Measurements from ENCODE around the gene TPRKB.
A peak's percentile ranks its signal among the peaks of the same experiment; 100 is the strongest.
"Not testable (repeated sequence)": the region's sequence is repeated elsewhere in the genome, so short reads cannot be mapped to it uniquely, and the experiment has no call there.

Gene TPRKB

GRCh38 chr2:73736855-73737779 lies at the start of gene TPRKB:
TPRKB (minus strand) TSS chr2:73737345; CDS start chr2:73734569, 2,776 bp downstream.
- DNase-seq, result peak; percentile 97

DNA sequence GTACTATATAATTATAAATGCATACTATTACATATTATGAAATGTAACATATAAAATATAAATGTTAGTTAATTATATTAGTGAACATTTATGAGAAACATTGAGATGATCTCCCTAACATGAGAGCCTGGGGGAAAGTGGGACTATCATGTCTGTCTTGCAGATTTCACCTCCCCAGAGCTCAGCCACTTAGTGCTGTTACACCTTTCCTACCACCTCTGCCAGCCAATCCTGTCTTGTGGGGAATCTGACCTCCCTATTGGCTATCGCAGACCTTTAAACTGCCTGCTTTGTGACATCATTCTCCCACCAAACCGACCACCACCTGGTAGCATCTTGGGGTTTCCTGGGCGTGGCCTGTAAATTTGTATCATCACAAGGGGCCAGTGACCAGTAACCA lies 46.7 kb upstream of the TPRKB start, which contains the start of gene C2orf78:
Gene C2orf78 (plus strand): TSS at position 301 of the 400 bp plus-strand sequence. CDS start 127 bp downstream, outside the sequence.
- not testable (repeated sequence) for DNase-seq

DNA sequence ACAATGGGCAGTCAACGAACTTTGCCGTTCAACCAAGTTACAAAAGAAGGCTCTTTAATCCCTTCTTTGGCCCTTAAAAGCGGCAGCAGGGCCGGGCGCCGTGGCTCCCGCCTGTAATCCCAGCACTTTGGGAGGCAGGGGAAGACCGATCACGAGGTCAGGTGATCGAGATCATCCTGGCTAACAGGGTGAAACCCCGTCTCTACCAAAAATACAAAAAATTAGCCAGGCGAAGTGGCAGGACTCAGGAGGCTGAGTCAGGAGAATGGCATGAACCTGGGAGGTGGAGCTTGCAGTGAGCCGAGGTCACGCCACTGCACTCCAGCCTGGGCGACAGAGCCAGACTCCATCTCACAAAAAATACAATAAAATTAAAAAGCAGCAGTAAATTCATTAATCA lies 46.3 kb upstream of the TPRKB start:
- DNase-seq, result peak; percentile 71

GRCh38 chr2:73780237-73780582 lies 43.1 kb upstream of the TPRKB start:
- no peak for DNase-seq

DNA sequence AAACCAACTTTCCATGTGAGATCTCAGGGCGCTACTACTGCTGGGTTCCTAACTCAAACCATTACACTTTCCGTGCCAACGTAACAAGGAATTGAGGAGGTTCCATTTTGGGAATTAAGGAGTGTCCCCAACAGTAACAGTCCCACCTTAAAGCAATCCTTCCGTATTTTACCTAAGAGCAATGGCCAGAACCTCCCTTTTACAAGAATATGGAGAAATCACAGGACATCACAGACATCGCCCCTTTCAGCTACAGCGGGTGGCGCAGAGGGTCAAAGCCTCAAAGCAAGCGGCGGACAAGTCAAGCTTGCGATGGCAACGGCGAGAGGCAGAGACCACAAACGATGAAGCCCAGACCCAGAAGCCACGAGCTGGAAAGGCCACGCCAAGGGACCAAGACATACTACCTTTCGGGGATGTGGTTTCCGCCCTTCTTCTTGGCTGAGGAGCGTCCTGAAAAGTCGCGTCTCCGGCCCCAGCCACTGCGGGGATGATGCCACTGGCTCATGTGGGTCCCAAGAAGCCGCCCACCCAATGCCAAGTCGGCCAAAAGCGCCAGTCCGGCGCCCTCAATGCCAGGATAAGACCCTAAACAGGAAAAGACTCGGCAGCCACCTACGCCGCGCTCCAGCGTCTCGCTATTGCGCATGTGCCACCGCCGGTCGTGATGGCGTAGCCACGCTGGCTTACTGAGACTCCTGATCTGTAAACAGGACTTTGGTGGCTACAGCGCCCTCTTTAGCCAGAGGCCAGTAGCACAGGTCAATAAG lies 42.5 kb upstream of the TPRKB start, which contains the start of gene DUSP11:
Gene DUSP11 (minus strand): TSS at position 637 of the 770 bp plus-strand sequence. CDS start 129 bp downstream, at position 508.
- DNase-seq, result peak; percentile 98

DNA sequence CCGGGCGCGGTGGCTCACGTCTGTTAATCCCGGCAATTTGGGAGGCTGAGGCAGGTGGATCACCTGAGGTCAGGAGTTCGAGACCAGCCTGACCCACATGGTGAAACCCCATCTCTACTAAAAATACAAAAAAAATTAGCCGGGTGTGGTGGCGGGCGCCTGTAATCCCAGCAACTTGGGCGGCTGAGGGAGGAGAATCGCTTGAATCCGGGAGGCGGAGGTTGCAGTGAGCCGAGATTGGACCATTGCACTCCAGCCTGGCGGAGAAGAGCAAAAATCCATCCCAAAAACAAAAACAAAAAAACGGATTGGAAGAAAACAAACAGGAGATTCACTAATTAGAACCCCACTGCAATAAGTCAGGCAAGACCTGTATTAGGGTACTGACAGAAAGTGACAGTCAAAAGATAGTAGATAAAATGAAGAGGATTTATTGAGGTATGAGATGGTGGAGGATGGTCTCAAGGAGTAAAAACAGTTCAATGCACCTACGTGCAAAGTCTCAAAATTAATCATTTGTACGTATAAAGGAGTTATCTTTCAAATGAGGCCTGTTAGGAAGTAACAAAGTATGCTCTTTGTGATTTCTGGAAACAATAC lies 41.8 kb upstream of the TPRKB start:
- not testable (repeated sequence) for DNase-seq

DNA sequence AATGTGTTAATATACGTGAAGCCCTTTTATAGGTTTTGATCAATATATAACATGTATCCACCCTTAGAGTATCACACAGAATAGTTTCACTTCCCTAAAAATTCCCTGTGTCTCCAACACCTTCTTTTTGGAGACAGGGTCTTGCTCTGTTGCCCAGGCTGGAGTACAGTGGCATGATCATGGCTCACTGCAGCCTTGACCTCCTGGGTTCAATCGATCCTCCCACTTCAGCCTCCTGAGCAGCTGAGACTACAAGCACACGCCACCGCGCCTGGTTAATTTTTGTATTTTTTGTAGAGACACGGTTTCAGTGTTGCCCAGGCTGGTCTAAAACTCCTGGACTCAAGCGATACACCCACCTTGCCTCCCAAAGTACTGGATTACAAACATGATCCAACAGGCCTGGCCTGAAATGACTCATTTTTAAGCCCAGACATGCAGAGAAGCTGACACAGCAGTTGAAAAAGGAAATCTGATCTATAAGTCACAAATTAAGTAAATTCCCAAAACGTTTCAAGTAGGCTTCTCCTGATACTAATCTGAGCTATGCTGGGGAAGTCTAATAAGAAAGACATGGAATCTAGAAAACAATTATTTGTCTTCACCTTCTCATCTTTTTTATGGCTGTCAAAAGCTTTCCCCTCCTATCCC lies 39.8 kb upstream of the TPRKB start:
- no peak for DNase-seq

DNA sequence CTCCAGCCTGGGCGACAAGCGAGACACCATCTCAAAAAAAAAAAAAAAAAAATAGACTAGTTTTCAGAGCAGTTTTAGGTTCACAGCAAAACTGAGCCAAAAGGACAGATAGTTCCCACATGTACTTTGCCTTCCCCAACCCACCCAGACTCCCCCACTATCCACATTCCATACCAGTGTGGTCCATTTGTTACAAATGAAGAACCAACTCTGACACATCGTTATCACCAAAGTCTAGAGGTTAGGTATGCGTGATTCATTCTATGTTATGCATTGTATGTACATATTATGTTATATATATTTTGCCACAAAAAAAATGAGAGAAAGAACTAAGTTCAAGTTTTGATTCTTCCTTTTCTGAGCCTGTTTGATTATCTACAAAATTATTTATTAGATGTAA lies 39.2 kb upstream of the TPRKB start:
- DNase-seq, result no peak

DNA sequence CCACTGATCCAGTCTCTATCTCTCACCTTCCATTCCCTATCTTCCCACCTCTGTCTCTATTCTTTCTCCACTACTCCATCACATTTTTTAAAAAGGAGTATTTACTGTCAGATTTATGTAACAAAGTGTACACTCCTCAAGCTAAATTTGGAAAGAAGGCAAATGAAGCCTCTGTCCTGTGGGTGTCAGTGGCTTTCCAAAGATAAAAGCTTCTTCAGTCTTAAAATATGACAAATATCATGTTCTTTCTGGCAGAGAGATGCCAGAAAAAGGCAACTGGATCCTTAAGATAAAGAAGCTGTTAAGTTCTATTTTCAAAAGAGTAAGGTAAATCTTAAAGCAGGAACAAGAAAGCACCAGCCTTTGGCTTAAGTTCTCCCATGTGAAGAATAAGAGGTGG lies 35.7 kb upstream of the TPRKB start:
- DNase-seq, result no peak

DNA sequence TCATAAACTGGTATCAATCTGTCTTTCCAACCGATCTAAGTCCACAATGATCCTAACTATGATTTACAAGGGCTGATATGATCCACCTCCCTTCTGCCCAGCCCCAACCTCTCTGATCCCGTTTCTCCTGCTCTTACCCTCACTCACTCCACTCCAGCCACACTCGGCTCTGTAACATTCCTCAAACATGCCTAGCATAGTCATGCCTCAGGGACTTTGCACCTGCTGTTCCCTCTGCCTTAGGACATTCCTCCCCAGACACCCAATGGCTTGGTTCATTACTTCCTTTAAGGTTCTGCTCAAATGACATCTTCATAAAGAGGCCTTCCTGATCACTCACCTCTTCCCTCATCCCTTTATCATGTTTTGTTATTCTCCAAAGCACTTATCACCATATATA lies 33.6 kb upstream of the TPRKB start:
- no peak for DNase-seq

DNA sequence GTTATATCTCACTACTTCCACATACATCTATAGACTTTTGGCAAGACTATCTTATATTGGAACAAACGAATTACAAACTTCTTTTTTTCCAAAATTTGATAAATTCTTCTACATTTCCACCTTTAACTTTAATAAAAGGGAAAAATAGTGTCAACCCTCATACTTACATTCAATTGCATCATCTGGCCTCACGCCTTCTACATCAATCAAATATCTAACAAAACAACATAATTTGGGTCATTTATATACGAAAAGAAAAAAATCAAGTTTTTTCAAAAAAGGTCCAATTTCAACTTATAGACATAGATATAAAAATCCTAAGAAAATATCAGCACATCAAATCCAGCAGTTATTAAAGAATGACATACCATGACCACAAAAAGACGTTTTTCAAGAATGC lies 29.8 kb upstream of the TPRKB start:
- DNase-seq, result no peak

DNA sequence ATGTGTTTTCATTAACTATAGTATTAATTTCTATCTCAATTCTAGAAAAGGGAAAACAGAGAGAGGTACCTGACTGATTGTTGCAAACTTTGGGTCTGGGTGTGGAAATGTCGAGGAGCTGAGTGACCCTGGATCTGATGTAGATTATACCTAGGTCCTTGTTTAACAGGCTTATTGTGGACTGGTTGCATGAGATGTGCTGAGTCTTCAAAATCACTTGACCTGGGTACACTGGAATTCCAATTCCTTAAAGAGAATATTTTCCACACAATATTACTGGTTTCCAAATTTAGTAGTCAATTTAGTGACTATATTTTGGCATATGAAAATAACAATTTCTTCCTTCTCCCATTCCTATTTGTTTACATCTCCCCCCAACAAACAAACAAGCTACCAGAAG lies 29.2 kb upstream of the TPRKB start:
- DNase-seq, result no peak

GRCh38 chr2:73764945-73765344 lies 27.8 kb upstream of the TPRKB start:
- no peak for DNase-seq

DNA sequence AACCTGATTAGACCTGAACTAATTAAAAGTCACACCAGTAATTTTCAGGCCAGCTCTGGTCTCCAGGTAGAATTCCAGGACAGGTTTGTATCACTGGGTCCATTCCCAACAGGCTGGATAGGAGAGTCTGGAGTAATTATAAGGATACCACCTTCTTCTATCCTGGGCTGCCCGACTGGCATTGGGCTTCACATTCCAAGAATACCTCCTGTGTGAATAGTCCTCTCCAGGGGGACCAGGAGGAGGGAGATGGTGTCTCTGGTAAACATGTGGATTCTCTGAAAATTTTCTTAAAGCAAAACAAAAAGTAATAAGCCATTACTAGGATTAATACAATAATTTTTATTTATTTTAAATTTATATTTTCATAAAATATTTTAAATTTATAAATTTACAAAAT lies 25.4 kb upstream of the TPRKB start:
- no peak for DNase-seq

DNA sequence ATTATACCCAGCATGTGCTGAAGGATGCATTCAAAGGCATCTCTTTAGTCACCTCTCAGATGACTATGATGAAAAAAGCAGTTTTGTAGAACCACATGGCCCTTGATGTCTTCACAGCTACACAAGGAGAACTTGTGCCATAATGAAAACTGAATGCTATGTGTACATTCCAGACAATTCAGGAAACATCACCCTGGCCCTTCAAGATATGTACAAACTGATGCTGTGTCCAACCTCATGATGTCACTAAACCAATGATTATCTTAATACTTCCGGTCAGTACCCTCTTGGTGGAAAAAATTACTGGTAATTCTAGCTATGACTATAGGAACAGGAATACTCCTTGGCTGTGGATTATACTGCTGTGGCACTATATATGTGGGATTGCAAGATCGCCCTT lies 22.8 kb upstream of the TPRKB start:
- DNase-seq, result no peak

DNA sequence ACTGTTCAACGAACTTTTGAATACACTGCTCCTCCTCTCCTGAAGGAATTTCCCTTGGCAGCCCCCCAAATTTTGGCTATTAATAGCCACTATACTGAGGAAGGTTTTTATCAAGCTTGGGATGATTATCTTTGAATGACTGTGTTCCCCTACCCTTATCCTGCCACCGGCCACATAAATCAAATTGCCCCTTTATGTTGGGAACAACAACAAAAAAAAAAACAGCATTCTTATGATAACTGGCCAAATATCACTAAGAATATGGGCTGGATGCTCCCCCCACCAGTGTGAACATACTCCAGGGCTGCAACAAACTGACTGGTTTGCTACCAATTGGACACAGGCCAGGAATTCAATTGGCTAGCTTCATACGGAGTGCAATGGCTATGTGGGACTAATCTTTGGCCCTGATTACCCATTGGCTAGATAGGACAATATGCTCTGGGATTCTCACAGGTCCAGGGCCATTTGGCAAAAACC lies 22.2 kb upstream of the TPRKB start:
- DNase-seq, result no peak

DNA sequence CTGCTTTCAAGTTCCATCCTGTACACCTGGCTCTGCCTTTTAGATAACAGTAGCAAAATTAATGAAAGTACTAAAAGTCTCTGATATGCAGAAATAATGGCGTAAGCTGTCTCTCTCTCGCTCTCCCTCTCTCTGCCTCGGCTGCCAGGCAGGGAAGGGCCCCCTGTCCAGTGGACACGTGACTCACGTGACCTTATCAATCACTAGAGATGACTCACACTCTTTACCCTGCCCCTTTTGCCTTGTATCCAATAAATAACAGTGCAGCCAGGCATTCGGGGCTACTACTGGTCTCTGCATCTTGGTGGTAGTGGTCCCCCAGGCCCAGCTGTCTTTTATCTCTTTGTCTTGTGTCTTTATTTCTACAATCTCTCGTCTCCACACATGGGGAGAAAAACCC lies 17.2 kb upstream of the TPRKB start:
- DNase-seq, result not testable (repeated sequence)

DNA sequence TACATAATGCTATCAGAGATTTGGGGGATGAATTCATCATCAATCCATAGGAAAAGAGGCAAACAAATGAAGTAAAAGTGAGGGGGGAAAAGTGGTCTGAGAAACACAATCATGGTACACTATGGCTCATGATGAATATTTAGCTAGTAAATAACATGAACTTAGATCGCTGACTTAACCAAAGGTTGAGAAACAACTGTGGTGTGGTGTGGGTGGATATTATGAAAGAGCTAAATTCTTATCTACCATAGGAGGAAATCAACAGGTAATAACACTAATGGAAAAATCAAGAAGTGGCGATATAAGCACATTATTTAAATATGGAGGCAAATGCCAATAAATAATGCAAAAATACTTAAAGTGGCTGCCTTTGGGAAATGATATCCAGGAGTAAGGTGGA lies 12.2 kb upstream of the TPRKB start:
- DNase-seq, result no peak

DNA sequence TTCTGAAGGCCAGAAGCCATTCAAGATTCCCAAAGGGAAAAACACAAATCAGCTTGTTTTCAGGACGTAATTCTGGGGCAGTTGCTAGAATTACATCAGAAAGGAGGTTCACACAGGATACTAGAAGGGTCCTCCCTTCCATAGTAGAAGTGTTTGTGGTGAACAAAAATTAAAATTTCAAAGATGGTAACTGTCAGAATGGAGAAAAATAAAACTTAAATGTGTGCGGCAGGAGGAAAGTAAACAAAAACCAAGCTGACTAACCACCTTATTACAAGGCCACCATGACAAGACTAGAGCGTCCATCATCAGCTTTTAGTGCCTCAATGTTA lies 9.7 kb upstream of the TPRKB start:
- DNase-seq, result no peak

DNA sequence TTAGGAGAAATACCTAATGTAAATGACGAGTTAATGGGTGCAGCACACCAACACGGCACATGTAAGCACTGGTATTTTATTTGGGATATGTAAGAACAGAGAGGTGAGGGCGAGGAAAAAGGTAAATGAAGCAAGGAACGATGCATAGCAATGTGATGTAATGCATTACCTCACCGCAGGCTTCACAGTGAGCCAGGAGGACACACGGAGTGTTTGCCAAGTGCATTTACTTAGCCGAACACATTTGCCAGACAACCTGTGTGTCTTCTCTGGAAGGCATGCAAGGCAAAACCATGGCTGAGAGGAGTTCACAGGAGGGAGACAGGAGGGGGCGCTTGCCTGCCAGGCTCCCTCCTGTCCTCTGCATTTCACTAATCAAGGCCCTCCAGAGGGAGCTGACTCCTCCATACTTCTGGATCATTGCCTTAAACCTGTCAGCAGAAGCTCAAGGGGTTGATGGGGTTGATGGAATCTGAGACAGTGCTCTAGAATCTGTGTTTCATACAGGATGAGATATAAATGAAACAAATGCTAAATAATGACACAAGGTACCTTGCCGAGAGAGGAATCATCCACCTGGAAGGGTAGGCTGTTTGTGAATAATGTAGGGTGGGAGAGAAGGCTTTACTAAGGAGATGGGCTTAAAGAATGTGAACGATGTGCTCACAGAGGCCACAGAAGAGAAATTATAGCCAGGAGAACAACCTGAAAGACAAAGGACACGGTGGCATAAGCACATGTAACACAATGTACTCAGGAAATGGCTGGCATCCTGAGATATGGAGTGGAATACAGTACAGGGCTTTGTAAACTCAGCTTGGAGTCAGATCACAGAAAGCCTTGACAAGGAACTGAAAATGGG lies 9.1 kb upstream of the TPRKB start:
- no peak for DNase-seq

GRCh38 chr2:73740767-73741166 lies 3.6 kb upstream of the TPRKB start:
- no peak for DNase-seq

DNA sequence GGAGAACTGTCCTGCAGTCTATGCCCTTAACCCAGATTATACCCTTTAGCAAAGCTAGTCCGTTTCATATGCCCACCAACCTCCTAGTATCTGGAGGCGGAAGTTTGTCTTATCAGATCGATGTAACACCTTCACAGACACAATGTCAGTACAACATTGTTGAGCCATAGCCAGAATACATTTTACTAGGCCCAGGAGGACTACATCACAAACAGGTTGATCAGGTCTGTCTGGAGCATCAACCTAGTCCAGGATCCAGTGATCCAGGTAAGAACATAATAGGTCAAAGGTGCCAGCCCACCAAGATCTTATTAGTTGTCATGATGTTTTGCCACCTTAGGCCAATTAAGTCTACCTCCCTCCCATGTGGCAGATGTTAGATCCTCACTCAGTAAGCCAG lies 2.0 kb upstream of the TPRKB start:
- DNase-seq, result no peak
